IMR-90 (cell line): ENCODE results near the gene SDR39U1. TPM values are rescaled to one million over a fixed set of nuclear protein-coding genes. Genes with fewer than 3 reads are reported as not detected.

Source experiments
- ATAC-seq: fragments of 200-7000 bp; cut with Tn5 transposase; 2 replicates; pipeline ENCODE4 v1.9.1; 2020; ENCODE audit warnings: low read depth, mild to moderate bottlenecking, moderate library complexity
- BruUV-seq: library from RNA; stranded (reverse); fragments of 400-500 nt; replicated peaks from 2 replicates; lab custom pipeline; 2021; lab: Mats Ljungman, UMichigan
- CTCF ChIA-PET: fragments of 300-600 bp; formaldehyde crosslinking; extraction: SDS; loops from one replicate; lab custom pipeline; 2021; ENCODE audit warnings: antibody characterized with exemption; lab: Yijun Ruan, JAX
- POLR2A ChIA-PET: fragments of 300-600 bp; sonication (Branson Sonifier 250); formaldehyde crosslinking; loops from one replicate; lab custom pipeline; 2022; ENCODE audit warnings: antibody characterized with exemption; ENCODE audit not compliant: unreplicated experiment; lab: Charles Lee
- DNase-seq: peaks from one replicate; pipeline ENCODE4 v3.0.0; 2013
- H2AFZ ChIP-seq: replicated peaks from 2 replicates; pipeline ENCODE3; 2013; ENCODE audit warnings: low read length, mild to moderate bottlenecking; ENCODE audit not compliant: poor library complexity
- H2AK5ac ChIP-seq: 2 replicates; pipeline ENCODE4 v1.6.1; 2013; ENCODE audit warnings: low read depth, low read length, inconsistent platforms
- H2AK9ac ChIP-seq: replicated peaks from 2 replicates; pipeline ENCODE3; 2013; ENCODE audit warnings: mild to moderate bottlenecking, low read depth, low read length, moderate library complexity; ENCODE audit not compliant: poor library complexity
- H2BK120ac ChIP-seq: 2 replicates; pipeline ENCODE4 v1.6.1; 2013; ENCODE audit warnings: low read depth, low read length, inconsistent platforms
- H2BK15ac ChIP-seq: 3 replicates; pipeline ENCODE4 v1.6.1; 2013; ENCODE audit warnings: low read depth, low read length, inconsistent platforms
- H2BK20ac ChIP-seq: 2 replicates; pipeline ENCODE4 v1.6.1; 2013; ENCODE audit warnings: low read depth, mild to moderate bottlenecking, inconsistent platforms, low read length, moderate library complexity
- H2BK5ac ChIP-seq: 2 replicates; pipeline ENCODE4 v1.6.1; 2013; ENCODE audit warnings: mild to moderate bottlenecking, low read depth, low read length, inconsistent platforms; ENCODE audit not compliant: poor library complexity, severe bottlenecking
- H3K14ac ChIP-seq: replicated peaks from 2 replicates; pipeline ENCODE4 v1.6.1; 2013; ENCODE audit warnings: low read depth, low read length, inconsistent platforms
- H3K18ac ChIP-seq: 2 replicates; pipeline ENCODE4 v1.6.1; 2013; ENCODE audit warnings: low read depth, low read length, control low read depth
- H3K23ac ChIP-seq: 2 replicates; pipeline ENCODE4 v1.6.1; 2013; ENCODE audit warnings: low read depth, low read length, inconsistent platforms
- H3K27ac ChIP-seq: 2 replicates; pipeline ENCODE4 v1.5.1; 2013; ENCODE audit warnings: mild to moderate bottlenecking, control low read depth, low read length; ENCODE audit not compliant: insufficient read depth
- H3K27me3 ChIP-seq: 2 replicates; pipeline ENCODE4 v1.6.1; 2013; ENCODE audit warnings: low read length; ENCODE audit not compliant: control insufficient read depth, insufficient read depth
- H3K36me3 ChIP-seq: 2 replicates; pipeline ENCODE4 v1.6.1; 2013; ENCODE audit warnings: low read length, mixed read lengths; ENCODE audit not compliant: control insufficient read depth, insufficient read depth
- H3K4ac ChIP-seq: 2 replicates; pipeline ENCODE4 v1.6.1; 2013; ENCODE audit warnings: low read depth, low read length, inconsistent platforms
- H3K4me1 ChIP-seq: 2 replicates; pipeline ENCODE4 v1.6.1; 2013; ENCODE audit warnings: low read length, mixed read lengths; ENCODE audit not compliant: control insufficient read depth, insufficient read depth
- H3K4me2 ChIP-seq: 2 replicates; pipeline ENCODE4 v1.6.1; 2013; ENCODE audit warnings: low read depth, mild to moderate bottlenecking, control low read depth, low read length, moderate library complexity
- H3K4me3 ChIP-seq: 2 replicates; pipeline ENCODE4 v1.5.1; 2013; ENCODE audit warnings: low read depth, mild to moderate bottlenecking, control low read depth, low read length, moderate library complexity; ENCODE audit not compliant: insufficient read depth
- H3K56ac ChIP-seq: 2 replicates; pipeline ENCODE4 v1.6.1; 2013; ENCODE audit warnings: low read length, inconsistent platforms; ENCODE audit not compliant: insufficient read depth; ENCODE audit errors: extremely low read depth
- H3K79me1 ChIP-seq, 2 experiments: 2 replicates each; pipeline ENCODE4 v1.6.1; 2013; ENCODE audit warnings: low read length in 2 of 2, inconsistent platforms in 1 of 2, low read depth in 1 of 2
- H3K9ac ChIP-seq: 2 replicates; pipeline ENCODE4 v1.6.1; 2013; ENCODE audit warnings: low read depth, low read length, control low read depth
- H3K9me1 ChIP-seq: 2 replicates; pipeline ENCODE4 v1.6.1; 2013; ENCODE audit warnings: low read length, inconsistent platforms; ENCODE audit not compliant: insufficient read depth
- H3K9me3 ChIP-seq: 2 replicates; pipeline ENCODE4 v1.6.1; 2013; ENCODE audit warnings: low read length; ENCODE audit not compliant: control insufficient read depth, insufficient read depth
- H4K20me1 ChIP-seq: 2 replicates; pipeline ENCODE4 v1.6.1; 2013; ENCODE audit warnings: low read length, inconsistent platforms; ENCODE audit not compliant: insufficient read depth
- H4K5ac ChIP-seq: 2 replicates; pipeline ENCODE4 v1.6.1; 2013; ENCODE audit warnings: mild to moderate bottlenecking, low read depth, low read length, control low read depth
- H4K8ac ChIP-seq, 2 experiments: 2 replicates each; pipeline ENCODE4 v1.6.1; 2013; ENCODE audit warnings: low read depth in 2 of 2, low read length in 2 of 2, control low read depth in 1 of 2, inconsistent platforms in 1 of 2
- H4K91ac ChIP-seq: 2 replicates; pipeline ENCODE4 v1.6.1; 2013; ENCODE audit warnings: low read depth, low read length, inconsistent platforms; ENCODE audit not compliant: insufficient read depth
- BHLHE40 ChIP-seq: fragments of 150-350 bp; IDR thresholded peaks from 2 replicates; pipeline ENCODE4 v1.6.1; 2016; ENCODE audit warnings: mild to moderate bottlenecking, low read depth, low read length
- CHD1 ChIP-seq: IDR thresholded peaks from 2 replicates; pipeline ENCODE4 v1.6.1; 2012; ENCODE audit warnings: low read depth, low read length, improper control_type of control experiment
- CTCF ChIP-seq: conservative IDR thresholded peaks from 2 replicates; pipeline ENCODE4 v1.5.1; 2012; ENCODE audit warnings: mild to moderate bottlenecking, low read depth, low read length, improper control_type of control experiment
- ELK1 ChIP-seq: fragments of 150-350 bp; IDR thresholded peaks from 2 replicates; pipeline ENCODE4 v1.6.1; 2016; ENCODE audit warnings: low read depth, mild to moderate bottlenecking, low read length, moderate library complexity, borderline replicate concordance
- FOS ChIP-seq: fragments of 150-350 bp; IDR thresholded peaks from 2 replicates; pipeline ENCODE4 v1.6.1; 2016; ENCODE audit warnings: low read depth, low read length
- MAFK ChIP-seq: IDR thresholded peaks from 2 replicates; pipeline ENCODE4 v1.6.1; 2012; ENCODE audit warnings: low read depth, low read length, improper control_type of control experiment
- MAZ ChIP-seq: IDR thresholded peaks from 2 replicates; pipeline ENCODE4 v1.6.1; 2012; ENCODE audit warnings: low read depth, mild to moderate bottlenecking, low read length, improper control_type of control experiment, moderate library complexity, borderline replicate concordance
- MXI1 ChIP-seq: IDR thresholded peaks from 2 replicates; pipeline ENCODE4 v1.6.1; 2012; ENCODE audit warnings: low read depth, mild to moderate bottlenecking, low read length, moderate library complexity, borderline replicate concordance
- NFE2L2 ChIP-seq: fragments of 150-350 bp; IDR thresholded peaks from 2 replicates; pipeline ENCODE4 v1.6.1; 2016; ENCODE audit warnings: low read depth, mild to moderate bottlenecking, low read length
- POLR2A ChIP-seq: IDR thresholded peaks from 2 replicates; pipeline ENCODE4 v1.6.1; 2012; ENCODE audit warnings: mild to moderate bottlenecking, low read depth, low read length
- RAD21 ChIP-seq: IDR thresholded peaks from 2 replicates; pipeline ENCODE4 v1.6.1; 2012; ENCODE audit warnings: low read length, improper control_type of control experiment
- RCOR1 ChIP-seq: IDR thresholded peaks from 2 replicates; pipeline ENCODE4 v1.6.1; 2012; ENCODE audit warnings: mild to moderate bottlenecking, low read length, improper control_type of control experiment; ENCODE audit not compliant: insufficient replicate concordance
- RFX5 ChIP-seq: IDR thresholded peaks from 2 replicates; pipeline ENCODE4 v1.8.0; 2012; ENCODE audit warnings: low read depth, mild to moderate bottlenecking, low read length, moderate library complexity
- SMC3 ChIP-seq: fragments of 150-350 bp; IDR thresholded peaks from 2 replicates; pipeline ENCODE4 v1.6.1; 2016; ENCODE audit warnings: low read depth, mild to moderate bottlenecking, antibody characterized with exemption, low read length, moderate library complexity
- USF2 ChIP-seq: fragments of 150-350 bp; IDR thresholded peaks from 2 replicates; pipeline ENCODE4 v1.6.1; 2017; ENCODE audit warnings: mild to moderate bottlenecking, antibody characterized with exemption, low read length, low read depth
- WGBS, 2 experiments: methylation state at CpG; one replicate each; pipeline versions ENCODE4 v1.1.5 to v1.1.7; 2013; ENCODE audit warnings: missing lambda C conversion rate in 2 of 2; ENCODE audit not compliant: insufficient read length in 1 of 2; ENCODE audit errors: extremely low coverage in 2 of 2; 5-methylcytosine and 5-hydroxymethylcytosine counted together
- dilution Hi-C: fragments of 300-500 bp; cut with HindIII; formaldehyde crosslinking; loops from one replicate; pipeline ENCODE4 v1.14.3; 2018; ENCODE audit warnings: low sequenced_read_pairs; ENCODE audit not compliant: unreplicated experiment
- in situ Hi-C: fragments of 300-500 bp; cut with MboI; formaldehyde crosslinking; loops from 3 replicates; pipeline ENCODE4 v1.14.3; 2019; ENCODE audit warnings: low sequenced_read_pairs, inconsistent platforms, mixed read lengths
- intact Hi-C: fragments of 100-400 bp; cut with micrococcal nuclease; formaldehyde crosslinking; loops from 2 replicates; pipeline ENCODE4 v1.10.0; 2022
- polyA plus RNA-seq, 3 experiments: library from polyadenylated mRNA; depleted of rRNA; stranded (reverse); fragments of >200 nt; gene quantifications; 2 replicates each; pipeline ENCODE4 v1.2.3, GENCODE V29; 2012; ENCODE audit warnings: low replicate concordance in 1 of 3
- total RNA-seq: library from RNA; depleted of rRNA; stranded (reverse); fragments of >200 nt; gene quantifications from 2 replicates; pipeline ENCODE4 v1.2.3, GENCODE V29; 2012

The SDR39U1 gene
- total and polyA plus RNA-seq, 2 of the 4 experiments (the other 2 are of a cell fraction): 7.5 to 46.3 TPM

- no peak overlapping the region for H2BK120ac ChIP-seq
- H4K91ac ChIP-seq: peak overlapping the region; percentile 57; the same call in 1 of the 2 replicates
- peaks cover 13 to 36% of the 10 kb centered on the region in 2 experiments; a peak in 3 of 4 replicates for H3K79me1 ChIP-seq
- H3K27me3 ChIP-seq: no peaks in the 10 kb centered on the region
- peak overlapping the region; percentile 96; the same call in 1 of the 2 replicates for H3K4me2 ChIP-seq
- H3K4ac ChIP-seq: peak overlapping the region; percentile 72
- ATAC-seq (no peak), DNase-seq (no peak)
- peak overlapping the region; percentile 97 for H2AK9ac ChIP-seq
- H2BK15ac ChIP-seq: no peak overlapping the region
- BruUV-seq: TSS peak; percentile 72
- peak overlapping the region; percentile 85 for H3K56ac ChIP-seq
- in situ Hi-C loops: loop anchor here (25.0 kb wide), 1 partner anchor 1131 kb away; the partner anchor contains the start of genes BCL2L2, PABPN1 and PPP1R3E
- peaks cover 6% of the 10 kb centered on the region; the same call in 1 of the 2 replicates for H4K20me1 ChIP-seq
- no peaks in the 10 kb centered on the region for H3K9me1 ChIP-seq
- 0% methylated on average over 1 of the region's 7 CpGs; no CpG with 5 or more reads in 1 of the 2 experiments for WGBS, 2 experiments
- peak overlapping the region; percentile 78 to 94 for H4K8ac ChIP-seq
- H3K36me3 ChIP-seq: peaks cover 24% of the 10 kb centered on the region
- H3K23ac ChIP-seq: peak overlapping the region; percentile 70; the same call in 1 of the 2 replicates
- ChIA-PET POLR2A (no interaction called here), CTCF (interaction anchor here (0.5 to 0.8 kb wide), 3 partner anchors 11 to 298 kb away, joined by 3 read pairs; no protein-coding TSS in a partner anchor)
- H2AFZ ChIP-seq: peak overlapping the region; percentile 85
- peak overlapping the region; percentile 89 for H3K14ac ChIP-seq
- no peak overlapping the region for H2AK5ac ChIP-seq
- dilution Hi-C loops: no loop called here
- H3K4me1 ChIP-seq: peaks cover 2% of the 10 kb centered on the region
- peak overlapping the region; percentile 47 for H3K27ac ChIP-seq
- H3K9me3 ChIP-seq: no peaks in the 10 kb centered on the region
- no peak overlapping the region for H2BK20ac ChIP-seq
- peak overlapping the region; percentile 79 for H2BK5ac ChIP-seq
- intact Hi-C loops: no loop called here
- H3K18ac ChIP-seq: no peak overlapping the region
- peak overlapping the region; percentile 52 for H3K4me3 ChIP-seq
- peak overlapping the region; percentile 77 for H3K9ac ChIP-seq
- peak overlapping the region; percentile 81 for H4K5ac ChIP-seq
- TF ChIP-seq SMC3 (no peak), FOS (no peak), ELK1 (no peak), RCOR1 (no peak), CTCF (no peak), RAD21 (no peak), MAZ (no peak), NFE2L2 (no peak), POLR2A (no peak), RFX5 (no peak), MXI1 (no peak), USF2 (no peak), MAFK (no peak), CHD1 (no peak), BHLHE40 (no peak)
Measured at GRCh38 chr14:24443053-24443665, 583 bp upstream of the SDR39U1 start.
